Raji (cell line): ENCODE measurements around the gene KLLN.

Experiments used
- POLR2A ChIP-seq: IDR thresholded peaks from 2 replicates; pipeline ENCODE4 v1.6.1; 2011; ENCODE audit warnings: low read depth, low read length, control low read depth; ENCODE audit not compliant: insufficient read depth

The KLLN gene

DNA sequence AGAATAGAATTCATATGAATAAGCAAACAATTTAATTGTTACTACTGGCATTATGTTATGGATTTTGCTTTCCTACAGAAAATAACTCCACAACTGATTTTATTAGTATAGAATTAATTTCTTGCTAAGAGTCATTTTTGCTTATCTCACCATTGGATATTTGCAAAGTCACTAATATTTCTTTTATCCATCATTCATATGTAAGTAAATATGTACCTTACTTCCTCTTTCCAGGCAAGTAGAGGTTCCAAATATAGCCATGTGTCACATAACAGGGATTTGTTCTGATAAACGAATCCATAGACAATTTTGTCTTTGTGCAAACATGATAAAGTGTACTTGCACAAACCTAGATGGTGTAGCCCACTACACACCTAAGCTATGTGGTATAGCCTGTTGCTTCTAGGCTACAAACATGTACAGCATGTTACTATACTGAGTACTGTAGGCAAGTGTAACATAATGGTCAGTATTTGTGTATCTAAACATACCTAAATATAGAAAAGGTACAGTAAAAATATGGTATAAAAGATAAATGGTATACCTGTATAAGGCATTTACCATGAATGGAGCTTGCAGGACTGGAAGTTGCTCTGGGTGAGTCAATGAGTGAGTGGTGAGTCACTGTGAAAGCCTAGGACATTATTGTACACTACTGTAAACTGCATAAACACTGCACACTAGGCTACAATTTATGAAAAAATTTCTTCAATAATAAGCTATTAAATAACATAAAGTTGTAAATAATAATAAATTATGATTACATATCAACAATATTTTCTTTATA, 18.3 kb downstream of the KLLN start:
- TF ChIP-seq POLR2A, result no peak

- no peak for TF ChIP-seq POLR2A
These were observed 19.6 kb downstream of the KLLN start for GRCh38 chr10:87843714-87844113.

- TF ChIP-seq POLR2A, result no peak
These were observed 20.4 kb downstream of the KLLN start for GRCh38 chr10:87842776-87843497.

- TF ChIP-seq POLR2A, result no peak
These were observed 21.1 kb downstream of the KLLN start for GRCh38 chr10:87842220-87842641.

GRCh38 chr10:87841186-87841585, 22.1 kb downstream of the KLLN start:
- TF ChIP-seq POLR2A, result no peak

DNA sequence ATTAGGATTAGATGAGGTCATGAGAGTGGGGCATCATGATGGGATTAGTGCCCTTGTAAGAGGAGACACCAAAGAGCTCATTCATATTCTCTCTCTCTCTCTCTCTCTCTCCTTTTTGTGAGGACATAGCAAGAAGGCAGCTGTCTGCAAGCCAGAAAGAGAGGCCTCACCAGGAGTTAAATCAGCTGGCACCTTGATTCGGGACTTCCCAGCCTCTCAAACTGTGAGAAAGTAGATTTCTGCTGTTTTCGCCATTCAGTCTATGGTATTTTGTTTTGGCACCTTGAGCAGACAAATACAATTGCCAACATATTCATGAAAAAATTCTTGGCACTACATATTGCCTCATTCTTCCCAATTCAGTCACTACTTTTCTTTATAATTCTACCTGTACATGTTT, 24.7 kb downstream of the KLLN start:
- TF ChIP-seq POLR2A, result no peak

DNA sequence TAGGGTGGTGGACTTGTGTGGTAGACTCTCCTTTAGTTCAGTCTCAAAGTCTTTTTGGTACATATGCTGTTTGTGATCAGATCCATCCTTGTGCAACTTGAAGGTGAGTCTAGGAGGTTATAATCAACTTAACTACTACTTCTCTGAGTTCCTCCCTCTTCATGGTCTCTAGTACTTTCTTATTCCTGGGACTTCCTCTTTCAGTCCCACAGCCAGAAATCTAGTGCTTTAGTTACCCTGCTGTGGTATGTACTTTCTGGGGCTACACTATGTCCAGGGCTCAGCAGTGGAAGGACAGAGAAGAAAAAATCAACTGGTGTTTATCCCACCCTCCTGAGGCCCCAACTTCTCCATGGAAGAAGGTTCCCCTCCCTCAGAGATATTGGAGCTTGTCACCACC, 25.9 kb downstream of the KLLN start:
- TF ChIP-seq POLR2A, result no peak

DNA sequence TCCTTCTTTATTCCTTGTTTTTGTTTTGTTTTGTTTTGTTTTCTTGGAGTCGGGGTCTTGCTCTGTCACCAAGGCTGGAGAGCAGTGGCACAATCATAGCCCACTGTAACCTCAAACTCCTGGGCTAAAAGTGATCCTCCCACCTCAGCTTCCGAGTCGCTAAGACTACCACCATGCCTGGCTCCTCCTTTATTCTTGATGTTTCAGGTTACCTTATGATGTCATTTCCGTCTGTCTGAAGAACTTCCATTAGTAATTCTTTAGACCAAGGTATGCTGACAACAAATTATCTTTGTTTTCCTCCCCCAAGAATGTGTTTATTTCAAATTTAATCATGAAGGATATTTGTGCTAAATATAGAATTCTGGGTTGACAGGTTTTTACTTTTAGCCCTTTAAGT, 27.2 kb downstream of the KLLN start:
- TF ChIP-seq POLR2A, result no peak

- TF ChIP-seq POLR2A, result no peak
These were observed 33.2 kb downstream of the KLLN start for GRCh38 chr10:87829986-87830729.

DNA sequence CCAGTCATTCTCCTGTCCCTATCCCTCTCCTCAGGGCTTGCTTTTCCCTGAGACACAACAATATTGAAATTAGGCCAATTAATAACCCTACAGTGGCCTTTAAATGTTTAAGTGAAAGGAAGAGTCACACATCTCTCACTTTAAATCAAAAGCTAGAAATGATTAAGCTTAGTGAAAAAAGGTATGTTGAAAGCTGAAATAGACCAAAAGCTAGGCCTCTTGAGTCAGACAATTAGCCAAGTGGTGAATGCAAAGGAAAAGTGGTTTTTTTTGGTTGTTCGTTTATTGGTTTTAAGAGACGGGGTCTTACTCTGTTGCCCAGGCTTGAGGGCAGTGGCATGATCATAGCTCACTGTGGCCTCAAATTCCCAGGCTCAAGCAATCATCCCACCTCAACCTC, 35.7 kb downstream of the KLLN start:
- no peak for TF ChIP-seq POLR2A

DNA sequence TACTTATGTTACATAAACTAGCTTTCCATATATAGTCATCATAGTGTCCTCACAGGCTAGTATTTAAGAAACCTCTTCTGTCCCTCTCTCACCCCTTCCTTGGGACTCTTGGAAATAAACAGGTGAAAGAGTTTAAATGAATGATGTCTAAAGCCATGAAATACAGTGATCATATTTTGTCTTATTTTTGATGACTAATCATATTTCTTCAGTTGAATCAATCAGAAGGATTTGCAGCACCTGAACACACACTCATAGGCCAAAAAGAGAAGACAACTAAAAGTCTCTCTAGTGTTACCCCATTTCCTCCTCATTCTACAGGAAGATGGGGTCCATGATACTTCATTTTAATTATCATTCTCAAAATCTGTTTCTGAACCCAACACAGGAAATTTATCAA, 36.7 kb downstream of the KLLN start:
- no peak for TF ChIP-seq POLR2A

- TF ChIP-seq POLR2A, result no peak
These were observed 44.1 kb downstream of the KLLN start for GRCh38 chr10:87819289-87819585.

GRCh38 chr10:87818505-87819288, 44.6 kb downstream of the KLLN start:
- no peak for TF ChIP-seq POLR2A

GRCh38 chr10:87817609-87818504, 45.5 kb downstream of the KLLN start, which contains the start of gene ATAD1:
Gene ATAD1 (minus strand): TSS chr10:87818226. CDS start chr10:87814599, 3,627 bp downstream.
- TF ChIP-seq POLR2A, result peak; percentile 85
